Testis (tissue), 3 donors: ENCODE measurements around the gene NUDT3. TPM values are rescaled to one million over a fixed set of nuclear protein-coding genes. Genes with fewer than 3 reads are reported as not detected.

Source experiments
- DNase-seq: peaks from one replicate; pipeline ENCODE4 v3.0.0-alpha.2; 2019
- H3K27ac ChIP-seq, 2 donors: fragments of 200-600 bp; sonication (generic); one replicate each; pipeline ENCODE4 v1.5.1; 2019
- H3K27me3 ChIP-seq: fragments of 200-600 bp; sonication (generic); one replicate; pipeline ENCODE4 v1.5.1; 2019
- H3K36me3 ChIP-seq: fragments of 200-600 bp; sonication (generic); one replicate; pipeline ENCODE4 v1.5.1; 2017; ENCODE audit warnings: low read depth; ENCODE audit errors: missing control alignments
- H3K4me1 ChIP-seq: fragments of 200-600 bp; sonication (generic); one replicate; pipeline ENCODE4 v1.5.1; 2019
- H3K4me3 ChIP-seq, 2 donors: fragments of 200-600 bp; sonication (generic); one replicate each; pipeline ENCODE4 v1.5.1; 2017 to 2019
- H3K9me3 ChIP-seq: fragments of 200-600 bp; sonication (generic); one replicate; pipeline ENCODE4 v1.5.1; 2017
- CTCF ChIP-seq, 3 experiments: fragments of 450-650 bp in 2 of 3; fragments of 200-600 bp in 1 of 3; sonication (generic) in 1 of 3; IDR thresholded peaks; one replicate each; pipeline ENCODE4 v1.5.1; 2016 to 2019; ENCODE audit warnings: antibody characterized with exemption in 3 of 3, mild to moderate bottlenecking in 2 of 3, moderate library complexity in 1 of 3
- POLR2A ChIP-seq: fragments of 450-650 bp; IDR thresholded peaks from one replicate; pipeline ENCODE4 v1.6.1; 2017; ENCODE audit warnings: antibody characterized with exemption, mild to moderate bottlenecking, moderate library complexity
- WGBS, 2 donors: methylation state at CpG; one replicate each; pipeline ENCODE4 v1.1.5; 2018; 5-methylcytosine and 5-hydroxymethylcytosine counted together
- intact Hi-C: fragments of 100-400 bp; cut with DNase I; formaldehyde crosslinking; loops from one replicate; pipeline ENCODE4 v1.15.1; 2023; ENCODE audit warnings: low total_unique reads
- polyA plus RNA-seq: library from polyadenylated mRNA; stranded (reverse); fragments of 350-450 nt; fragmentation: Illumina TruSeq; extraction: RNeasy Lipid Tissue Mini Kit (QIAGEN cat#74804); gene quantifications from one replicate; pipeline ENCODE4 v1.2.3, GENCODE V29; 2014; ENCODE audit warnings: low read depth, low replicate concordance; ENCODE audit not compliant: insufficient read depth
- total RNA-seq, 2 donors: library from RNA; depleted of rRNA; stranded (reverse); fragments of >200 nt; gene quantifications; one replicate each; pipeline ENCODE4 v1.2.3, GENCODE V29; 2016

NUDT3 gene
- total and polyA plus RNA-seq, 3 donors from 2014 or later = 18.7 to 28.3 (median 24.0) TPM

GRCh38 chr6:34390531-34391472 is 1.7 kb downstream of the NUDT3 start:
- Histone ChIP-seq H3K36me3 (no peaks in the 10 kb centered on the region), H3K9me3 (no peaks in the 10 kb centered on the region), H3K27me3 (no peaks in the 10 kb centered on the region), H3K4me3 (peak overlapping the region; percentile 87 to 96), H3K4me1 (peaks cover 16% of the 10 kb centered on the region), H3K27ac (peak overlapping the region in 1 of 2 donors; percentile 95)
- WGBS, 2 donors = 20 to 31% methylated on average over 14 of the region's 14 CpGs
- intact Hi-C loops = no loop called here
- TF ChIP-seq POLR2A = no peak
- no peak for TF ChIP-seq CTCF (IDR thresholded peaks at IDR 0.05)
- DNase-seq = peak; percentile 20

GRCh38 chr6:34389034-34389433 is 3.4 kb downstream of the NUDT3 start:
- DNase-seq = no peak
- Histone ChIP-seq H3K27ac (no peak overlapping the region), H3K4me3 (no peak overlapping the region), H3K4me1 (peaks cover 23% of the 10 kb centered on the region), H3K27me3 (no peaks in the 10 kb centered on the region), H3K9me3 (no peaks in the 10 kb centered on the region), H3K36me3 (no peaks in the 10 kb centered on the region)
- intact Hi-C loops = no loop called here
- 69 to 70% methylated on average over 3 of the region's 3 CpGs for WGBS, 2 donors
- TF ChIP-seq CTCF (IDR thresholded peaks at IDR 0.05) = no peak
- TF ChIP-seq POLR2A = no peak

GRCh38 chr6:34388421-34388820 is 4.0 kb downstream of the NUDT3 start:
- Histone ChIP-seq H3K36me3 (no peaks in the 10 kb centered on the region), H3K9me3 (no peaks in the 10 kb centered on the region), H3K4me3 (no peak overlapping the region), H3K27me3 (no peaks in the 10 kb centered on the region), H3K4me1 (peaks cover 24% of the 10 kb centered on the region), H3K27ac (no peak overlapping the region)
- TF ChIP-seq CTCF (IDR thresholded peaks at IDR 0.05) (no peak), POLR2A (no peak)
- no peak for DNase-seq
- intact Hi-C loops = no loop called here
- 58 to 61% methylated on average over 3 of the region's 3 CpGs for WGBS, 2 donors

- intact Hi-C loops = no loop called here
- no peaks in the 10 kb centered on the region for H3K9me3 ChIP-seq
- H3K4me3 ChIP-seq = no peak overlapping the region
- no peak for DNase-seq
- 63 to 80% methylated on average over 4 of the region's 4 CpGs for WGBS, 2 donors
- peaks cover 26% of the 10 kb centered on the region for H3K4me1 ChIP-seq
- H3K27me3 ChIP-seq = no peaks in the 10 kb centered on the region
- TF ChIP-seq POLR2A (no peak), CTCF (IDR thresholded peaks at IDR 0.05) (no peak)
- H3K36me3 ChIP-seq = no peaks in the 10 kb centered on the region
- H3K27ac ChIP-seq = no peak overlapping the region
These were observed 5.9 kb downstream of the NUDT3 start for GRCh38 chr6:34386316-34387137.
